Dermis microvascular lymphatic vessel endothelial cell (primary cell): ENCODE results near the gene DHRS13. TPM values are rescaled to one million over a fixed set of nuclear protein-coding genes. Genes with fewer than 3 reads are reported as not detected.
A peak's percentile ranks its signal among the peaks of the same experiment; 100 is the strongest.

Source experiments
- DNase-seq, 2 donors: peaks; one replicate each; pipeline versions ENCODE4 v3.0.0 to v3.0.0-alpha.2; 2010; ENCODE audit warnings: low read depth in 2 of 2
- total RNA-seq: library from RNA; depleted of rRNA; stranded (reverse); fragments of >200 nt; gene quantifications from 2 replicates; pipeline ENCODE4 v1.2.1, GENCODE V29; 2014

DHRS13 gene
- total RNA-seq, 1 donor from 2014 or later, result 9.1 TPM

DNA sequence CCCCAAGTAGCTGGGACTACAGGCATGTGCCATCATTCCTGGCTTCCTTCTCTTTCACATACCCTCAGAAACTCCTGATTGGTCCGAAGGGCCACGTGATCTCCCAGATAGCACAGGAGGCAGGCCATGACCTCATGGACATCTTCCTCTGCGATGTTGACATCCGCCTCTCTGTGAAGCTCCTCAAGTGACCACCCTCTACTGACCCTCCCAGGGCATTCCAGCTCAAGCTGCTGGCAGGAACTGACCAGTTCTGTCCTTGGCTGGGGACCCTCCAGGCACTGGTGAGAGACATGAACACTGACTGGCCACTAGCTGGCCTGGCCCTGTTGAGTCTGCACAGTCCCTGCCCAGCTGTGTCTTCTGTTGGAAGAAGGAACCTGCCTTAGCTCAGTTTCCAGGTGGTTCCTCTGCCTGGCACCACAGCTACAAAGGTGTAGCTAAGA, 42.5 kb downstream of the DHRS13 start:
- no peak for DNase-seq

DNA sequence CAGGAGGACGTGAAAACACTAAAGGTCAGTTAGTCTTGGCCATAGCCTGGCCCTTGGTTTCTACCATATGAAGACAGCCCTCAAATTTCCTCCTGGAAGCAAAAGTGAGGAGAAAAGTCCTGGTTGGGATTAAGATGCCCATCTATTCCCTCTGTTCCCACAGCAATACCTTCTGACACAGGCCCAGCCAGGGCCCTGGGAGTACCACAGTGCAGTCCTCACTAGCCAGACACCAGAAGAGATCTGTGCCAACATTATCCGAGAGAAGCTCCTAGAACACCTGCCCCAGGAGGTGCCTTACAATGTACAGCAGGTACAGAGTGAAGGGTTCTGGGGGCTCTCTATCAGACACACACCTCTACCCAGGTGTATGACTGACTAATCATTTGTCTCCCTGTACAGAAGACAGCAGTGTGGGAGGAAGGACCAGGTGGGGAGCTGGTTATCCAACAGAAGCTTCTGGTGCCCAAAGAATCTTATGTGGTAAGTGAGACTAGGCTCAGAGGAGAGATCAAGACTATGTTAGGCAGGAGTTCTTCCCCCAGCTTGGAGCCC, 44.0 kb downstream of the DHRS13 start:
- no peak for DNase-seq

DNA sequence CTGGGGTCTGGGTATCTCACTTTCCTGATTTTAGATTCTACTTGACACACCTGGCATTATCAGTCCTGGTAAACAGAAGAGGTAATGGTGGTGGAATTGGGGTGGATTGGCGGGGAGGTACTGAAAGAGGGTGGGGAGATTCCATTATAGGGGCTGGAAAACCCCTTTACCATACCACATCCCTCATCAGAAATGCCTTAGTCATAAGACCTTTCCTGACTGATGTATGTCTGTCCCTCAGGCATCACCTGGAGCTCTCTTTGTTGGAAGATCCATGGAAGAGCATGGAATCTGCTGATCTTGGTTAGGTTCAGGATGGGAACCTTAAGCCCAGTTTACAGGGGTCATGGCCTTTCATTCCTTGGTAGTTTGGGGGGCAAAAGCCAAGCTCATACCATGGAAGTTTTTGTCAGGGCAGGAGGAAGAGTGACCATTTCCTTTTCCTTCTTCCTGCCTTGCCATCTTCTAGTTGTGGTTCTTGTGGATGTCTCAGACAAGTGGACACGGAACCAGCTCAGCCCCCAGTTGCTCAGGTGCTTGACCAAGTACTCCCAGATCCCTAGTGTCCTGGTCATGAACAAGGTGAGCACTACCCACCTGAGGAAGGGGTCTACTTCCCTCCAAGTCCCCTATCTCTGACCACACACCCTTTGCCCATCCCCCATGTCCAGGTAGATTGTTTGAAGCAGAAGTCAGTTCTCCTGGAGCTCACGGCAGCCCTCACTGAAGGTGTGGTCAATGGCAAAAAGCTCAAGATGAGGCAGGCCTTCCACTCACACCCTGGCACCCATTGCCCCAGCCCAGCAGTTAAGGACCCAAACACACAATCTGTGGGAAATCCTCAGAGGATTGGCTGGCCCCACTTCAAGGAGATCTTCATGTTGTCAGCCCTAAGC, 44.7 kb downstream of the DHRS13 start:
- DNase-seq, result no peak

- no peak for DNase-seq
Observed at GRCh38 chr17:28856028-28856574, 46.8 kb downstream of the DHRS13 start.

DNA sequence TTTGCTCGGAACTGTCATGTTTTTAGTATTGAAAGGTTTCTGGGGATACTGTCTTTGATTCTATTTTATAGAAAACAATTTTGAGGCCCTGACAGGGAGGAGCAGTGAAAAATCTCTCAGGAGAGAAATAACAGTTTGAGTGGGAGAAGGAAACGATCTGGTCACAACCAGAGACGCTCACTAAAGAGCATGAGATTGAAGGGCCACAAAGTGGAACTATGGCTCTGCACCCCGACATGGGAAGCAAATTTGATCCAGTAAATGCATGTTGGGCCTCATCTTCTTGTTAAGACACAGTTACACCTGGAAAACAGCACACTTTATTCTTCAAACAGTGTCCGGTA, 47.6 kb downstream of the DHRS13 start:
- no peak for DNase-seq

- peak; percentile 60 to 90 for DNase-seq
Observed at GRCh38 chr17:28854457-28855335, 48.2 kb downstream of the DHRS13 start, which contains the start of gene ERAL1. Gene ERAL1, plus strand, starts transcription at chr17:28855016. Its CDS starts 19 bp downstream, at chr17:28855035.

DNA sequence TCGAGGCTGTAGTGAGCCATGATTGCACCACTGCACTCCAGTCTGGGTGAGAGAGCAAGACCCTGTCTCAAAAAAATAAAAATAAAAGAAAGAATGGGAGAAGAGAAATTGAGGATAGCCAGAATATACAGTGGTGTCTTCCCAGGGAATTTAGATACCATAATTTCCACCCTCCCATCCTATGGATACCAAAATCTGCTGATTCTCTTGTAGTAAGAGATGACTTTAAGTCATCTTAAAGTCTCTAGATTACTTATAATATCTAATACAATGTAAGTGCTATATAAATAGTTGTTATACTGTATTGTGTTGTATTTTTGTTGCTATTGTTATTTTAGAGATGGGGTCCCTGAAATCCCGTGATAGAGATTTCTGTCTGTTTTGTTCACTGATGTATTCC, 49.6 kb downstream of the DHRS13 start:
- DNase-seq, result no peak

DNA sequence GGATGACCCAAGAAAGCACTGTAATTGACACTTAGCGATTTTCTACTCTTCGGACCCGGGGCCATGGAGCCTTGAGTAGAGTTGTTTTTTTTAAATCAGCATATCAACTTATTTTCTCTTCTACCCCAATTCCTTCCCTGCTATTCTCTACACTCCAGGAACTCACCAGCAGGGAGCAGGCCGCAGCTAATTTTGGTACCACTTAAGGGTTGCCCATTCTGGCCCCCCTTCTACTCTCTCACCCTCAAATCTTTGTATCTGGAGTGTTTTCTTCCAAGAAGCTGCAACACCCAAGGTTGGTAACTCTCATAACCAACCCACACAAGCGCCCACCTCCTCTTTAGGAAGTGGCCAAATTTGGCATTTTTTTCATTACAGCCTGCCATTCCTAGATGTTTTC, 53.6 kb downstream of the DHRS13 start:
- DNase-seq, result peak in 1 of 2 donors; percentile 14

GRCh38 chr17:28848667-28849066, 54.2 kb downstream of the DHRS13 start:
- peak in 1 of 2 donors; percentile 48 for DNase-seq

Other genes starting within 250 kb of the DHRS13 start
- 52.4 and 73.0 TPM in 2 replicates for gene SDF2, start 241.2 kb downstream of the DHRS13 start, total RNA-seq
- 37.5 and 48.7 TPM in 2 replicates for gene SUPT6H, start 240.9 kb downstream of the DHRS13 start, total RNA-seq
- gene PROCA1, start 191.2 kb downstream of the DHRS13 start, total RNA-seq, result 0.25 and 0.26 TPM in 2 replicates
- 11.8 and 18.8 TPM in 2 replicates for gene RAB34, start 185.2 kb downstream of the DHRS13 start, total RNA-seq
- gene RPL23A, start 183.1 kb downstream of the DHRS13 start, total RNA-seq, result 429 and 557 TPM in 2 replicates
- gene TLCD1, start 176.8 kb downstream of the DHRS13 start, total RNA-seq, result 0.89 and 1.5 TPM in 2 replicates
- 1.7 and 2.1 TPM in 2 replicates for gene NEK8, start 174.3 kb downstream of the DHRS13 start, total RNA-seq
- 24.0 and 29.2 TPM in 2 replicates for gene TRAF4, start 159.1 kb downstream of the DHRS13 start, total RNA-seq
- 4.9 and 10.7 TPM in 2 replicates for gene FAM222B, start 60.3 kb downstream of the DHRS13 start, total RNA-seq
- gene ERAL1, start 48.1 kb downstream of the DHRS13 start, total RNA-seq, result 27.6 and 36.8 TPM in 2 replicates
- gene FLOT2, start 5.3 kb downstream of the DHRS13 start, total RNA-seq, result 89.9 and 119 TPM in 2 replicates
- gene PHF12, start 48.4 kb upstream of the DHRS13 start, total RNA-seq, result 4.4 and 9.0 TPM in 2 replicates
- not detected in 2 replicates for gene SEZ6, start 103.0 kb upstream of the DHRS13 start, total RNA-seq
- gene PIPOX, start 140.1 kb upstream of the DHRS13 start, total RNA-seq, result 1.1 and 1.2 TPM in 2 replicates